ENCODE data around the gene RPL22L1.

RPL22L1 gene

DNA sequence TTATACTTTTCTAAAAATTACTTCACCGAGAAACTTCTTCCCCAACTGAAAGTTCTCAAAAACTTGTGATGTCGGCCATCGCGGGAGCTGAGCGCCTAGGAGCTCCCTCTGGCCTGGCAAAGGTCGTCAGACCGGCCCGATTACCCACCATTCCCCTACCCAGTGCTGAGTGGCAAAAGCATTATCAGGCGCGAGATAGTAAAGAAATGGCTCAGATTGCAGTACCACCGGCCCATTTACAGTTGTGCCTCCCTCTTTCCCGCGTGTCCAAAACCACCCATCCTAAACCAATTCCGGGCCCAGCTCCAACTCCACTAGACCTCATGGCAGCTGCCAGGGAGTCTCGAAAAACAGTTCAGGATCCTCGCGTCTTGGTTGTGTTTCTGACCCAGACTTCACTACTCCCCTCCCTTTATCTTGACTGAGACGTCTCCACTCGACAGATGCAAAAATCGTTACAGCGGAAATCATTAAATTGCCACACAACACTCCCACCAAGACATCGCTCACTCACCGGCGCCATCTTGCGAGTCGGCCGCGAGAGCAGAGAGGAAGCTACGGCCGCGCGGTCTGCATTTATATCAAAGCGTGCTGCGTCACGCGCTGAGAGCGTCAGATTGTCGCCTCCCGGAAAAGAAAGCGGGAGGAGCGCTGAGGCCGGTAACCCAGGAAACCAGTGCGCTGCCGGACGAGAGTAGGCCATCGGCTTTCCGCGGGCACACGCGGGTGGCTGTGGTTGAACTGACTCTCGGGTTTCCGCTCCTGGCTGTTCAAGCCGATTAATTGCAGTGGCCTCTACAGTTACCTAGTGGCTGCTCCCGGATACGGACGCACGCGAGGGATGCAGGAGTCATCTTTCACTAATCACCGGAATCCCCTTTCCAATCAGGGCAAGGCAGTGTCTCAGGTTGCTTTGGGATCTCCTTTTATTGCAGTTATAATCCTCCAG, at the start of gene RPL22L1:
TSS of gene RPL22L1 (minus strand) at position 551 of the 949 bp plus-strand sequence. CDS start at position 523, 28 bp downstream.
- TF ChIP-seq, protein P1, sequence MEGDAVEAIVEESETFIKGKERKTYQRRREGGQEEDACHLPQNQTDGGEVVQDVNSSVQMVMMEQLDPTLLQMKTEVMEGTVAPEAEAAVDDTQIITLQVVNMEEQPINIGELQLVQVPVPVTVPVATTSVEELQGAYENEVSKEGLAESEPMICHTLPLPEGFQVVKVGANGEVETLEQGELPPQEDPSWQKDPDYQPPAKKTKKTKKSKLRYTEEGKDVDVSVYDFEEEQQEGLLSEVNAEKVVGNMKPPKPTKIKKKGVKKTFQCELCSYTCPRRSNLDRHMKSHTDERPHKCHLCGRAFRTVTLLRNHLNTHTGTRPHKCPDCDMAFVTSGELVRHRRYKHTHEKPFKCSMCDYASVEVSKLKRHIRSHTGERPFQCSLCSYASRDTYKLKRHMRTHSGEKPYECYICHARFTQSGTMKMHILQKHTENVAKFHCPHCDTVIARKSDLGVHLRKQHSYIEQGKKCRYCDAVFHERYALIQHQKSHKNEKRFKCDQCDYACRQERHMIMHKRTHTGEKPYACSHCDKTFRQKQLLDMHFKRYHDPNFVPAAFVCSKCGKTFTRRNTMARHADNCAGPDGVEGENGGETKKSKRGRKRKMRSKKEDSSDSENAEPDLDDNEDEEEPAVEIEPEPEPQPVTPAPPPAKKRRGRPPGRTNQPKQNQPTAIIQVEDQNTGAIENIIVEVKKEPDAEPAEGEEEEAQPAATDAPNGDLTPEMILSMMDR (IDR thresholded peaks at IDR 0.05; ENCODE audit: low read depth, low read length): peak; percentile 26
- peak; percentile 89 for DNase-seq (ENCODE audit: extremely low read depth, low read depth)

DNA sequence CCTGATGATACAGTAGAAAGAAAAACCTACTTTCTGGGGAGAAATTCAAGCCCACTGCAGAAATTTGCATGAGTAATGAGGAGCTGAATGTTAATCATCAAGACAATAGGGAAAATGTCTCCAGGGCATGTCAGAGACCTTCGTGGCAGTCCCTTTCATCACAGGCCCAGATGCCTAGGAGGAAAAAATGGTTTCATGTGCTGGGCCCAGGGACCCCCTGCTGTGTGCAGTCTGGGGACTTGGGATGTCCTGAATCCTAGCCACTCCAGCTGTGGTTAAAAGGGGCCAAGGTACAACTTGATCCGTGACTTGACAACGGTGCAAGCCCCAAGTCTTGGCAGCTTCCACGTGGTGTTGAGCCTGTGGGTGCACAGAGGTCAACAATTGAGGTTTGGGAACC, 48.7 kb upstream of the RPL22L1 start:
- TF ChIP-seq, protein P1 (IDR thresholded peaks at IDR 0.05; ENCODE audit: low read depth, low read length): no peak
- no peak for DNase-seq (ENCODE audit: extremely low read depth, low read depth)

DNA sequence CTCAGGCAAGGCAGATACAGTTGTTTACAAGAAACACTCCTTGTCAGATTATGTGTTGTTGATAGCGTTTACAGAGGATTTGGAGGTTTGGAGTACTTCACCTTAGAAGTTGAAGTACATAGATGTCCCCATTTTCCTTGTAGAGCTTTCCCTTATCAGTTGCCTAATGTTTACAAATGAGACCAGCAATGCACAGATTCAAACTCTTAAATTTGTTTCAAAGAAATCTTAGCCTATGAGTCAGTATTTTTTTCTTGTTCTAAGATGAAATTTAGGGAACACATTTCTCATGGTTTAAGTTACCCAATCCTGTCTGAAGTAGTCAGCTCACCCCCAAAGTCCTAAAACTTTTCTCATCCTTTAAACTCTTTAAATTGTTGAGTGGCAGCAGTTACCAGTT, 44.7 kb upstream of the RPL22L1 start:
- TF ChIP-seq, protein P1 (IDR thresholded peaks at IDR 0.05; ENCODE audit: low read depth, low read length): no peak
- no peak for DNase-seq (ENCODE audit: extremely low read depth, low read depth)

DNA sequence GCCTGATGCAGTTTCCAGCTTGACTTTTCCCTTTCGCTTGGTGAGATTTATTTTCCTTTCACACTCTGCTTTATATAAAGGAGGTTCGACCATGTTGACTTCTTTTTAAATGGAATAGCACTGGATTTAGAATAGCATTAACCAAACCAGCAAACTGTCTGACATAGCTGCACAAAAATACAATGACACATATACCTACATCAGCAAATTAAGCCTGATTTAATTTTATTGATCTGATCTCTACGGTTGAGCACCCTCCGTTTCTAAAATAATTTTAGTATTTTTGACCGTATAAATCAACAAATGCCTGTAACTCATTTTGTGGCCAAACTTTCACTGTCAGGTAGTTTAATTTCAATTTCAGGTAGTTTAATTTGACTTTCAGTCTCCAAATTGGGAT, 44.2 kb upstream of the RPL22L1 start:
- TF ChIP-seq, protein P1 (IDR thresholded peaks at IDR 0.05; ENCODE audit: low read depth, low read length): no peak
- no peak for DNase-seq (ENCODE audit: extremely low read depth, low read depth)

DNA sequence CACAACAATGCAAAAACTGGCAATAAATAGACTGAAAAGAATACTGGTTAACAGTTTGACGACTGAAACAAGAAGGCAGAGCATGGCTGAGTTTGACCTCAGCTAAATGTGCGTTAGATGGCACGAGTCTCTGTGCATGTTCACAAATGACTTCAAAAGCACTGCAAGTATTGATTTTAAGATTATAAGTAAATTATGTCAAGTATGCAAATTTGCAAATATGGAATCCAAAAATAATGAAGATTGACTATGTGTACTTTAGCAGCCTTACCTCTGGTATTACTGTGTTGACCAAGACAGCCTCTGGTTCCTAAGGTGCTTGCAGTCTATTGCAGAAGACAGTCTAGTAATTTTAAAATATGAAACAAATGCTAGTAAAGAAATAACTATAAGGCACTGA, 41.1 kb upstream of the RPL22L1 start:
- TF ChIP-seq, protein P1 (IDR thresholded peaks at IDR 0.05; ENCODE audit: low read depth, low read length): no peak
- DNase-seq (ENCODE audit: extremely low read depth, low read depth): no peak

DNA sequence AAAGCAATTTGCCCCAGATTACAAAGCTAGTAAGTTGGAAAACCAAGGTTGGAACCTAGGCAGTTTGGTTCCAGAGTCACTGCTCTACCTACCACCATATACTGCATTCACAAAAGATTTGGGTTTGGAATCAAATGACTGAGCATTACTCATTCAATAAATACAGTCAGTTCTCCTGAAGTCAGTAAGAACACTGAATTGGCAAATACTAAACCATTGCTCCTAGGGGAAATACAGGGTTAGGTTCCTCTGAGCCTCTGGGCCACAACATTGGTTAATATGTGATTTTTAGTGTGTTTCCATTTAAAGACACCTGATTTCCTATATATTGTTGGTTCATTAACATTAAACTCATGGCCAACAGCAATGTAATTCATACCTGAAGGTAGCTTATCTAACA, 40.5 kb upstream of the RPL22L1 start:
- TF ChIP-seq, protein P1 (IDR thresholded peaks at IDR 0.05; ENCODE audit: low read depth, low read length): no peak
- no peak for DNase-seq (ENCODE audit: extremely low read depth, low read depth)

DNA sequence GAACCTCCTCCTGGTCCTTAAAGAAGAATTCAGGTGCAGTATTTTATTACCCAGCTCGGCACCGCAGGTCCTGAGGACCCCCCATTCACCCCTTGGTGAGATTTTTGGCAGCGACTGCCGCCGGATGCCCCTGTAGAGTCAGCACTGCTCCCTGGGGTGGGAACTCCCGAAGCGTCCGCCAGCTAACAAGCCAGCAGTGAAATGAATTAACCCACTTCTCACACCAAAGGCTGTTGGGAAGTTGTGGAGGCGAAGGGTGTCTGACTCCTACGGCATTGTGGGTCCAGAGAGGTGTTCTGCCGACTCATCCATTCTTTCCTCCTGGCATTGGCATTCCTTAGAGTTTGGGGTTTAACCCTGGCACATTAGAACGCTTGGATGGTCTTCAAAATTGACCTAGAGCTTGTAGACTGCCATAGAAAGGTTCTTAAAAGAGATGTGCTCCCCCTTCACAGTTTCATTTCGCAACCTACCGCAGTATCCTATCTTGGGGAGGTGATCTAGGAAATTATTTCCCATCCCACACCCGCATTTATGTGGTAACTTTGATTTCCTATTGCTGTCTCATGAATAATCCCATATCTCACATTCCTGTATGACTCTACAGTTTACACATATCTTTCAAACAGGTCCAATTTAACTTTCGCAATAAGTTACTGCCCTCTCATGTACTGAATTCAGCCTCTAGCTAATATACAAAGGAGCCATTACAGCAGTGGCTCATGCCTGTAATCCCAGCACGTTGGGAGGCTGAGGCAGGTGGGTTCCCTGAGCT, 39.3 kb upstream of the RPL22L1 start:
- TF ChIP-seq, protein P1 (IDR thresholded peaks at IDR 0.05; ENCODE audit: low read depth, low read length): no peak
- DNase-seq (ENCODE audit: extremely low read depth, low read depth): peak; percentile 76
